GM12872 (cell line): ENCODE measurements around the gene ADAMTS17.

Experiments
- TF ChIP-seq, protein P1 (sequence below): IDR thresholded peaks from 3 replicates; pipeline ENCODE4 v1.5.1; 2011; ENCODE audit warnings: low read depth, mild to moderate bottlenecking, low read length, moderate library complexity; ENCODE audit not compliant: insufficient read depth

The ADAMTS17 gene

DNA sequence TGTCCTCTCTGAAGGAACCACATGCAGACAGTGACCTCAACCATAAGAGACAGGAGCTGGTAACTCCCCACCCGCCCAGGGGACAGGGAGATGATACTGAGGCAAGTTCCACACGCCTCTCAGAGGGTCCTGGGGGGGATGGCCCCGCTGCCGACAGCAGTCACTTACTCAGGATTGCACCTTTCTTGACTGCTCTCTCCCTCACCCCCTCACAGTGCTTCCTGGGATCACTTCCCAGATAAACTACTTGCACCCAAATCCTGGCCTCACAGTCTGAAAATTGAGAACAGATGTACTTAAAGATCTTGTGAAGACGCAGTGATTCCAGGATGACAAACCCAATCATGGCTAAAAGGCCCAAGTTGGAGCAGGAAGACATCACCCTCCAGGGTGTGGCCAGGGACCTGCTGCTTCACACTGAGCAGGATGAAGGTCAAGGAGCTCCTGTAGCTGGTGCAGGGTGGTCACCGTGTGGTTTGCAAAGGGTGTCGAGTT lies 207.6 kb downstream of the ADAMTS17 start:
- TF ChIP-seq, protein P1, sequence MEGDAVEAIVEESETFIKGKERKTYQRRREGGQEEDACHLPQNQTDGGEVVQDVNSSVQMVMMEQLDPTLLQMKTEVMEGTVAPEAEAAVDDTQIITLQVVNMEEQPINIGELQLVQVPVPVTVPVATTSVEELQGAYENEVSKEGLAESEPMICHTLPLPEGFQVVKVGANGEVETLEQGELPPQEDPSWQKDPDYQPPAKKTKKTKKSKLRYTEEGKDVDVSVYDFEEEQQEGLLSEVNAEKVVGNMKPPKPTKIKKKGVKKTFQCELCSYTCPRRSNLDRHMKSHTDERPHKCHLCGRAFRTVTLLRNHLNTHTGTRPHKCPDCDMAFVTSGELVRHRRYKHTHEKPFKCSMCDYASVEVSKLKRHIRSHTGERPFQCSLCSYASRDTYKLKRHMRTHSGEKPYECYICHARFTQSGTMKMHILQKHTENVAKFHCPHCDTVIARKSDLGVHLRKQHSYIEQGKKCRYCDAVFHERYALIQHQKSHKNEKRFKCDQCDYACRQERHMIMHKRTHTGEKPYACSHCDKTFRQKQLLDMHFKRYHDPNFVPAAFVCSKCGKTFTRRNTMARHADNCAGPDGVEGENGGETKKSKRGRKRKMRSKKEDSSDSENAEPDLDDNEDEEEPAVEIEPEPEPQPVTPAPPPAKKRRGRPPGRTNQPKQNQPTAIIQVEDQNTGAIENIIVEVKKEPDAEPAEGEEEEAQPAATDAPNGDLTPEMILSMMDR, result no peak

DNA sequence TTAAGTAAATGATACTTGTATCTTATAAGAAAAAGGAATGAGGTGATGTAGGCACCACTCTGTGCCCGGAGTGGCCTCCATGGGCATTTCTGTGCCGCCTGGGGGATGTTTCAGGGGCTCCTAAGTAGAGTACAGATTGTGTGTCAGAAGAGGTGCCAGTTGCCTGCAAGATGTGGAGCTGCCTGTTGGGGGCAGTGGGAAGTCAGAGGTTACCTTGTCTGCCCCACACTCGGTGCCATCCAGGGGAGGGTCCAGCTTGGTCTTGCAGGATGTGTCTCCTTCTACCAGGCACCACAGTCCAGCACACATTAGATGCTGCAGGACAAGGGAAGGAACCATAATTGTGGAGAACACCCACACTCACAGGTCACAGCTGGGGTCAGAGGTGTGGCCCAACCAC lies 208.8 kb downstream of the ADAMTS17 start:
- TF ChIP-seq, protein P1, result no peak

DNA sequence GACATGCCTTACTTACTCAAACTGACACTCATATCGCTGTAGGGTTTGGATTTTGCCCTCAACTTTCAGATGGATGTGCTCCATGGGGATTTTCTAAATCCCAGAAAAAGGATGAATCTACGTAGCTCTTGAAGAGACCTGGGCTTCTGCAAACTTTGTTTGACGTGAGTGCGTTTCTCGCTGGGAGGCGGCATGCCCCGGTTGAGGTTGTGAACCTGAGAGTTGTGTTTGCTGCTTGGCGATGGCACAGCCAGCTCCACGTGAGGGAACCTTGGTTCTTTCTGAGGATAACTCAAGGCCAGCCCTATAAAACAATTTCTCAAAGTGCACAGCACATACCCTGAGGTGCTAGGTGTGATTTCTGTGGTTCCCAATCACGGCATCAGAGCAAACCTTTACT lies 209.5 kb downstream of the ADAMTS17 start:
- TF ChIP-seq, protein P1, result no peak

DNA sequence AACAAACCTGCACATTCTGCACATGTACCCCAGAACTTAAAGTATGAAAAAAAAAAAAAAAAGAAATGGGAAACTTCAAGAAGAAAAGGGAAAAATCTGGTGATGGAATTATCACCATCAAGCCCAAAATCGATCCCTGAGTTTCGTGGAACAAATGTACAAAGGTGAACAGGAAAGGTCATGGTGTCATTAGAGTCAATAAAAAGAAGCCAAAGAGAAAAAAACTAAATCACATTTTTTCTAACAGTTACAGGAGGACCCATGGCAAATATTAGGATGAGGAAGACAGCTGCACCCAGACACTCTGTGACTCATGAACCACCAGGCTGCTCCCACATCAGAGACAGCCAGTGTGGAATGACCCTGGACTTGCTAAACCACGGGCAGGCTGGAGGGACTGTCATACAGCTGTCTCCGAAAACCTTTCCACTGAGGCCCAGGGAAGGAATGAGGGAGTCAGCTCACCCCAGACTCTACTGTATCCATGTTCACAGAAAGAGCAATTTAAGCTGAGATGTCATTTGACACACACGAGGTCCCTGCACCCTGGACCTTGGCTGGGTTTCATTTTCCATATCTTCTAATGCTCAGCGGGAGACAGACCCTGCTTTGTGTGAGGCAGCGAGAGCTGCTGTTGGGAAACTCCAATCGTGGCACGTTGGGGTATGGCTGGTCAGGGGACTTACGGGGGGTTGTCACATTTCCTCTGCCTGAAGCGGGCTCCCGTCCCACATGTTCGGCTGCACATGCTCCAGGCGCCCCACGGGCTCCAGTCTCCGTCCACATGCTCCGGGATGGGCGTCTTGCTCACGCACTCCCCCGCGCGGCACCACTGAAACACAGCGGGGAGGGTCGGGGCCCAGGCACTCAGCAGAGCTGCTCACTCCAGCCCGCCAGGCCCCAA lies 210.2 kb downstream of the ADAMTS17 start:
- TF ChIP-seq, protein P1, result no peak

DNA sequence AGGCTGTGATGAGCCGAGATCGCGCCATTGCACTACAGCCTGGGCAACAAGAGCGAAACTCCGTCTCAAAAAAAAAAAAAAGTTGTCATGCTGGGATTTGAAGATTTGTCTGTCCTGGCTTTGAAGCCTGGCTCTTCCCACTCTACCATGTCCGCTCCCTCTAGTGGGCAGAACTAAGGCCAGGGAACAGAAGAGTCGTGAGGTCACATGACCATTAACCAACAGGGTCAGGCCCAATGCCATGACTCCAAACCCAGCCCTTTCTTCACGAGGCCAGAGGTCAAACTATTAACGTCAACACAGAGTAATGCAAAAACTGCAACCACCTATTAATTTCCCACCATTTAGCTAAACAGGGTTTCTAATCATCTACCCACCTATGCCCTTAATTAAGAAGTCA lies 212.1 kb downstream of the ADAMTS17 start:
- TF ChIP-seq, protein P1, result no peak

DNA sequence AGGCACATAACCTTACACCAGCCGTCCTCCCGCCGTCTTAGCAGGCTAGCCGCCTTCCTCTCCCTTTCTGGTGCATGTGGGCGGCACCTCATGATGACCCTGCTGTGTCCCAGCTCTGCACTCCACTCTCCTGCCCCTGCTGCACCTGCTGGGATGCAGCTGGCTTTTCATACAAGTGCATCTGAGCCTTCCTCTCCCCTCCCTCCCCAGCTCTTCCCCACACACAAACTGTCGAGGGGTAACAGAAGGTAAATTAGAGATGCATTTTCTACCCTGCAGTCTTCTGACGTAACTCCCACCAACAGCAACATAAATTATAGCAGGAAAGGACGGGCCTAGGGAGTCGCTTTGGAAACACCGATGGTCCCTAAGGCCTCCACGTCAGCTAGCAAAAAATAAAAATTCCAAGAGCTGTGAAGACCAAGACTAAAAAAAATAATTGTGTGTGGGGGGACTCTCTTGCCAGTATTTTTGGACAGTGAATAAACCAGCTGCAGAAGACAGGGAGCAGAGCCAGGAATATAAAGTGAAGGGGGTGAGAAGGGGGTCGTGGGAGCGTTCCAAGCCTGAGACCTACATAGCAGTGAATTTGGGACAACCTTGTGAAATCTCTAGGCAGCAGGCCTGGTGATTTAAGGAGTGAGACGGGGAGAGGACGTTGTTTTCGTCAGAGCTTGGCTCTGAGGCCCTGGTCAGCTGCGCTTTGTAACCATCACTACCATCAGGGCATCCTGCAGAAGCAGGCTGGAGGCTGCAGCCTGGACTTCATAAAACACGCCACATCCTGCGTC lies 216.2 kb downstream of the ADAMTS17 start:
- TF ChIP-seq, protein P1, result no peak

DNA sequence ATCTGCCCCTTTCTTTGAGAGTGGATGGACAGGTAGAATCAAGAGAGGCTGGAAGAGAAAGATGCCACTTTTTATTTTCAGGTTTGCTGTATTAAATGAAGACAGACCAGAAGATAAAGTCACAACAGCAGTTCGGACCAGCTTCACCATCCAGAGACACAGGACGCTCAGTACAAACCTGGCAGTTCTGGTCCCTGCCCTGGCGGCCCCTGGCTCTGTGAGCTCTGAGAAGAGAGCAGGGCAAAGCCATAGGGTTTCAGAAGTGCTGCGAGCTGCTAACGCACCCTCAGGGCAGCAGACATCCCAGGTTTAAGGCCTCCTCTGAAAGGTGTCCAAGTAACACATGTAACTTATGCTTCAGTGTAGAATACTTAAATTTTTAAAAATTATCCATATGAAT lies 216.8 kb downstream of the ADAMTS17 start:
- TF ChIP-seq, protein P1, result no peak
